Activated CD8-positive, alpha-beta T cell treated with anti-CD3 and anti-CD28 coated beads, Interleukin-2, amount 10 ng/mL, durations not matched to agents 7 days and 5 days (primary cell): ENCODE results near the gene PTPRU. TPM values are rescaled to one million over a fixed set of nuclear protein-coding genes. Genes with fewer than 3 reads are reported as not detected.

Experiments used
- ATAC-seq: fragments of 150-1000 bp; cut with Tn5 transposase; one replicate; pipeline ENCODE4 v1.10.0; 2021; ENCODE audit warnings: moderate library complexity
- CTCF ChIA-PET: fragments of 350-600 bp; sonication (Branson Sonifier 250); formaldehyde crosslinking; loops from one replicate; lab custom pipeline; 2021; ENCODE audit warnings: antibody characterized with exemption; lab: Charles Lee
- POLR2A ChIA-PET: fragments of 350-600 bp; sonication (Branson Sonifier 250); formaldehyde crosslinking; loops from one replicate; lab custom pipeline; 2021; ENCODE audit warnings: antibody characterized with exemption; lab: Charles Lee
- DNase-seq: peaks from one replicate; pipeline ENCODE4 v3.0.0-alpha.2; 2020
- H3K27ac Mint-ChIP-seq: one replicate; pipeline ENCODE4 v1.8.0; 2021; ENCODE audit warnings: mild to moderate bottlenecking, mixed read lengths
- H3K27me3 Mint-ChIP-seq: one replicate; pipeline ENCODE4 v1.8.0; 2021; ENCODE audit warnings: low read depth, mixed read lengths
- H3K36me3 Mint-ChIP-seq: one replicate; pipeline ENCODE4 v1.8.0; 2021; ENCODE audit warnings: low read depth, mixed read lengths
- H3K4me1 Mint-ChIP-seq: one replicate; pipeline ENCODE4 v1.8.0; 2021; ENCODE audit warnings: low read depth, mixed read lengths
- H3K4me3 Mint-ChIP-seq: one replicate; pipeline ENCODE4 v1.8.0; 2021; ENCODE audit warnings: mild to moderate bottlenecking, mixed read lengths
- H3K9me3 Mint-ChIP-seq: one replicate; pipeline ENCODE4 v1.8.0; 2022; ENCODE audit warnings: mixed read lengths; ENCODE audit not compliant: insufficient read depth
- total RNA-seq, 2 experiments: library from RNA; stranded (reverse); gene quantifications; one replicate each; pipeline ENCODE4 v1.2.3, GENCODE V29; 2021

Gene PTPRU
- total RNA-seq, 2 experiments from 2014 or later: 0.13 TPM; not detected in 1

DNA sequence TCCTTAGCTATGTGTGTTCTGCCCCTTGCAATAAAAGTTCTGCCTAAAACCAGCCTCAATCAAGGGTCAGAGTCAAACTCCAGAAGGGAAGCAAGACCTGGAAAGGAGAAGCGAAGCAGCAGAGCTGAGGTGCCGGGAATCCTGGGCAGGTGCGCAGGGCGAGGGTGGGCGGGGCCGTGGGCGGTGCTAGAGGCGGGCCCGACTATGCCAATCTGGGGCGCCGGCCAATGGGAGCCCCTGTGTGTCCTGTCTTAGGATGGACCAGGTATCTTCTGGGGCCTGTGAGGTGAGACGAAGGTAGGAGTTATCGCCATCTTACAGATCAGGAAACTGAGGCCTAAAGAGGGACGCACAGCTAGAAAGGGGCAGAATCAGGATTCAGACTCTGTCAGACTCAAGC lies 120.3 kb downstream of the PTPRU start:
- DNase-seq: no peak
- Mint-ChIP-seq H3K4me3 (no peak overlapping the region), H3K36me3 (no peaks in the 10 kb centered on the region), H3K4me1 (peaks cover 7% of the 10 kb centered on the region), H3K27ac (no peak overlapping the region), H3K27me3 (peaks cover 17% of the 10 kb centered on the region), H3K9me3 (no peaks in the 10 kb centered on the region)
- ATAC-seq: no peak
- POLR2A ChIA-PET: no interaction called here
- CTCF ChIA-PET: no interaction called here

DNA sequence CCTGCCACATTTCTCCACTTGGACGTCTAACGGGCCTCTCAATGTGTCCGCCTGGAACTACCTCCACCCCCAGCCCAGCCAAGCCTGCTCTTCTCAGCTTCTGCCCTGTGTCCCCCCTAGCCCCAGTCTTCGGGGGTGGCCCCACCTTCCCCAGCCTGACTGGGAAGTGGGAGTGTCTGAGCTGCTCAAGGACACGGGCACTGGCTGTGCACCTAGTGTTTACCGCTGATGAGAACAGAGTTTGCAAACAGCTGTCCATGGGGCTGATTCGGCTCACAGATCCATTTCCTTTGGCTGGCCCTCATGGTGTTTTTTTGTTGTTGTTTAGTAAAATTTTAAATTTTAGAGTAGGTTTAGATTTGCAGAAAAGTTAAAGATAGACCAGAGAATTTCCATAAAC lies 121.1 kb downstream of the PTPRU start:
- no peak for DNase-seq
- ChIA-PET CTCF (no interaction called here), POLR2A (no interaction called here)
- no peaks in the 10 kb centered on the region for H3K36me3 Mint-ChIP-seq
- ATAC-seq: no peak
- no peak overlapping the region for H3K27ac Mint-ChIP-seq
- H3K9me3 Mint-ChIP-seq: no peaks in the 10 kb centered on the region
- no peak overlapping the region for H3K4me3 Mint-ChIP-seq
- H3K4me1 Mint-ChIP-seq: peaks cover 7% of the 10 kb centered on the region
- peaks cover 15% of the 10 kb centered on the region for H3K27me3 Mint-ChIP-seq

DNA sequence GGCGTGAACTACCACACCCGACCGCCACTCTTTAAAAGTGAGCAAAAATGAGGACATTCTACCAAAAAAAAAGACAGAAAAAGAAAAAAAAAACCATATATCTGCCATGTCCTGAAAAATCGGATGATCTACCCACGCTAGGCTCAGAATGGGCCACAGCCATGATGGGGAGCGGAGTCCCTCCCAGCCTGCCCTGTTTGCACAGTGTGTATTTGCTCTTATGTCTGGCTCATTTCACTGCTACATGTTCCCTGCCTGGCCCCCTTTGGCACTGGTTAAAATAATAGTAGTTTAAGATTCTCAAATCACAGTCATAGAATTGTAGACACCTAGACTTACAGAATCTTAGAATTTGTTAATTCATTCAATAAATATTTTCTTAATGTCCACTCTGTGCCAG lies 121.9 kb downstream of the PTPRU start:
- H3K36me3 Mint-ChIP-seq: no peaks in the 10 kb centered on the region
- ATAC-seq (no peak), DNase-seq (no peak)
- ChIA-PET CTCF (no interaction called here), POLR2A (no interaction called here)
- peaks cover 15% of the 10 kb centered on the region for H3K27me3 Mint-ChIP-seq
- no peak overlapping the region for H3K27ac Mint-ChIP-seq
- no peaks in the 10 kb centered on the region for H3K9me3 Mint-ChIP-seq
- peaks cover 7% of the 10 kb centered on the region for H3K4me1 Mint-ChIP-seq
- no peak overlapping the region for H3K4me3 Mint-ChIP-seq

DNA sequence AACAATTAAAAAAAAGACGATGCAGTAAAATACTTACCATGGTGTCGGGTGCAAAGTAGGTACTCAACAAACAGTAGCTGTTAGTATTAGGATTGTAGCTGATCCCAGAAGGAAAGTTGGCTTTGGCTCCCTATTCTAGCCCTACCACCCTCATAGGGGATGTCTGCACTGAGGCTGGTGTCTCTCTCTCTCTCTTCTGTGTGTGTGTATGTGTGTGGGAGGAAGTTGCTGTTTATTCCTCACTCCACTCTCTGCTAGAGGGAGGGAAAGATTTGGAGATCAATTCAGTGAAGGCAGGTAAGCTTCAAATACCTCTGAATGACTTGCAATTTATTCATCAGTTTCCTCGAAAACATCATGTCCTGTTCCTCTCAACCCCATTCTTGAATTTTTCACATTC lies 124.4 kb downstream of the PTPRU start:
- no peaks in the 10 kb centered on the region for H3K9me3 Mint-ChIP-seq
- no peak overlapping the region for H3K4me3 Mint-ChIP-seq
- ATAC-seq (no peak), DNase-seq (no peak)
- H3K27ac Mint-ChIP-seq: no peak overlapping the region
- H3K4me1 Mint-ChIP-seq: peaks cover 2% of the 10 kb centered on the region
- ChIA-PET CTCF (no interaction called here), POLR2A (no interaction called here)
- no peaks in the 10 kb centered on the region for H3K36me3 Mint-ChIP-seq
- peaks cover 11% of the 10 kb centered on the region for H3K27me3 Mint-ChIP-seq

DNA sequence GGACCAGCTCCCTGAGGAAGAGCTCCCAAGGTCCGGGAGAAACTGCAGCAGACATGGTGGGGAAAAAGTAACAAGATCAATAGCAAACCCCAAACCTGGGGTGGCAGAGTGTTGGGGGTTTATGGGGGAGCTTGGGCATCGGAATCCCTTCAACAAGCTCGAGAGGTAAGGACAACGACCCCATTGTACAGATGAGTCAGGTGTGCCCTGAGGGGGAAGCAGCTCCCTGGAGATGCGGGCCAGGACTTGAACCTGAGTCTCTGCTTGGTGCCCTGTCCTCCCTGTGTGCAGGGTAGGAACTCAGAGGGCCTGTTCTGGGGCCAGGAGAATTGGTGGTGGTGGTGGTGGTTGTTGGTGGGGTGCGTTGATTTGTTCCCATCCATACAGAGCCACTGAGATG lies 125.4 kb downstream of the PTPRU start:
- POLR2A ChIA-PET: no interaction called here
- no peak overlapping the region for H3K27ac Mint-ChIP-seq

DNA sequence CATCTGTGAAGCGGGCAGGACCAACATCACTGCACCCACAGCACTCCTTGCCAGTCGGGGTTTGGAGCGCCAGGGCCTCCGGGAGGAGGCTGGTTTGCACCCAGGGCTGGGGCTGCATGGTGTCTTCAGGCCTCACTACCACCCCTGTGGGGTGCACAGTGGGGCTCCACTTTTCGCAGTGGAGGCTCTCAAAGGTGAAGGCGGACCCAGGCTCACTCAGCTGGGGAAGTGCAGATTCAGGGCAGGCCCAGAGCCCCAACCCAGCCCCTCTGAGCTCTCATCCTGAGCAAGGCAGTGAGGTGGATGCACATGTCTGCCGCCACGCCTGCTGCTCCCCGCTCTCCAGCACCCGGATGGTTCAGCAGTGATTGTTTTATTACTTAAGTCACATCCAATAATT lies 125.8 kb downstream of the PTPRU start:
- no peaks in the 10 kb centered on the region for H3K36me3 Mint-ChIP-seq
- H3K4me3 Mint-ChIP-seq: no peak overlapping the region
- H3K9me3 Mint-ChIP-seq: no peaks in the 10 kb centered on the region
- DNase-seq: no peak
- H3K27ac Mint-ChIP-seq: no peak overlapping the region
- ChIA-PET CTCF (no interaction called here), POLR2A (no interaction called here)
- no peak for ATAC-seq
- H3K4me1 Mint-ChIP-seq: no peaks in the 10 kb centered on the region
- peaks cover 7% of the 10 kb centered on the region for H3K27me3 Mint-ChIP-seq

More for the DNA sequence above, 125.4 kb downstream of the PTPRU start:
- DNase-seq: no peak
- CTCF ChIA-PET: no interaction called here
- ATAC-seq: no peak
- Mint-ChIP-seq H3K36me3 (no peaks in the 10 kb centered on the region), H3K9me3 (no peaks in the 10 kb centered on the region), H3K4me1 (no peaks in the 10 kb centered on the region), H3K4me3 (no peak overlapping the region), H3K27me3 (peaks cover 7% of the 10 kb centered on the region)

DNA sequence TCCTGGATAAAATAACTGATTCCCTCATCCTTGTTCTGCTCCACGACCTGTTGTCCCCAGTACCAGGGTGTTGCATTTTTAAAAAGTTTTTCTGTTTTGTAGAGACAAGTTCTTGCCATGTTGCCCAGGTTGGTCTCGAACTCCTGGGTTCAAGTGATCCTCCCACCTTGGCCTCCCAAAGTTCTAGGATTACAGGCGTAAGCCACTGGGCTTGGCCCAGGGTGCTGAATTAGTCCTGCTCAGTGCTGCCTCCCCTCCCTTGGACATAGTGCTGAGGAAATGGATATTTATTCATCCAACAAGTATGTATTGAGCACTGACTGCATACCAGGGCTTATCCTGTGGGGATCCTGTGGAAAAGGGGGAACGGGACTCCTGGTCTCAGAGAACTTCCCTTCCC lies 126.4 kb downstream of the PTPRU start:
- no peak for ATAC-seq
- Mint-ChIP-seq H3K9me3 (no peaks in the 10 kb centered on the region), H3K36me3 (no peaks in the 10 kb centered on the region), H3K4me3 (no peak overlapping the region), H3K4me1 (no peaks in the 10 kb centered on the region), H3K27me3 (peaks cover 7% of the 10 kb centered on the region), H3K27ac (no peak overlapping the region)
- POLR2A ChIA-PET: no interaction called here
- no peak for DNase-seq
- CTCF ChIA-PET: no interaction called here

DNA sequence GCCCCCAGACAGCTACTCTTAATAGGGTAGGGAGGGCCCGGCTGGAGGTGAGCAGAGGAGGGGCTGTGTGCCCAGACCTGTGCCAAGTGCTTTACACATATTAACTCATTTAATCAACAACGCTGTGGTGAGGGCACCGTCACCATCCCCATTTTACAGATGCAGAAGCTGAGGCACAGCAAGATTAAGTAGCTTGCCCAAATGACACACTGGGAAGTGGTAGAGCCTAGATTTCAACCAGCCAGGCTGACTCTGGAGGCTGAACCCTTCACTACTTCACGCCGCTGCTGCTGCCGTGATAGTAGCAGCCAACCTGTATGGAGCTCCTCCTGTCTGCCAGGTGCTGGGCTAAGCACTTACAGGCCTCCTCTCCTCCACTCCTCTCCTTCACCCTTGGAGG lies 127.2 kb downstream of the PTPRU start:
- no peak for ATAC-seq
- ChIA-PET CTCF (no interaction called here), POLR2A (no interaction called here)

DNA sequence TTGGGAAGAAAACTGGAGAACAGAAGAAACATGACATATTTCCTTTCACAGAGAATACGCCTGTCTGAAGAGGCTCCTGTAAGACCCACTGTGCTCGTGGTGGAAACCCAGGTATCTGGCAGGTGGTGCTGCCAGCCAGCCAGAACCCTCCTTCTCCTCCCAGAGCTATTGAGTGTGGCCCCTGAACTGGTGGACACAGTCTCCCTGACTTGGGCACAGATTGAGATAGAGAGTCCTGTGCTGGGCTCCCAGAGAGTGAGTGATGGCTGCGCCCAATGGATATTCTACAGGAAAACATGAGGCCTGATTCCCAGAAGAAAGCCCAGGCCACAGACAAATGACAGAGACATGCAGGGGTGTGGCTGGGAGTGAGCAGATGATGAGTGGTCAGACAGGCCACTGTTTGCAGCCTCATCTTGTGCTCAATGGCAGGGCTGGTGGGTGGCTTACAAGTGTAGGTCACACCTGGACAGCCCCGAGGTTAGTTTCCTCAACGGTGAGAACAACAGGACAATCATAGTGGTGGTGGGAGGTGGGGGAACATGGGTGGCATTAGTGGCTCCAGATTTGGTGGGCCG lies 127.9 kb downstream of the PTPRU start:
- CTCF ChIA-PET: no interaction called here
- H3K9me3 Mint-ChIP-seq: no peaks in the 10 kb centered on the region
- no peak for DNase-seq
- H3K27ac Mint-ChIP-seq: no peak overlapping the region
- no peak for ATAC-seq
- no peak overlapping the region for H3K4me3 Mint-ChIP-seq
- H3K27me3 Mint-ChIP-seq: peaks cover 3% of the 10 kb centered on the region
- no peaks in the 10 kb centered on the region for H3K4me1 Mint-ChIP-seq
- no peaks in the 10 kb centered on the region for H3K36me3 Mint-ChIP-seq
- POLR2A ChIA-PET: no interaction called here

More for the DNA sequence above, 127.2 kb downstream of the PTPRU start:
- no peak overlapping the region for H3K27ac Mint-ChIP-seq
- H3K4me1 Mint-ChIP-seq: no peaks in the 10 kb centered on the region
- no peaks in the 10 kb centered on the region for H3K36me3 Mint-ChIP-seq
- H3K27me3 Mint-ChIP-seq: peaks cover 5% of the 10 kb centered on the region
- H3K4me3 Mint-ChIP-seq: no peak overlapping the region
- DNase-seq: no peak
- H3K9me3 Mint-ChIP-seq: no peaks in the 10 kb centered on the region

DNA sequence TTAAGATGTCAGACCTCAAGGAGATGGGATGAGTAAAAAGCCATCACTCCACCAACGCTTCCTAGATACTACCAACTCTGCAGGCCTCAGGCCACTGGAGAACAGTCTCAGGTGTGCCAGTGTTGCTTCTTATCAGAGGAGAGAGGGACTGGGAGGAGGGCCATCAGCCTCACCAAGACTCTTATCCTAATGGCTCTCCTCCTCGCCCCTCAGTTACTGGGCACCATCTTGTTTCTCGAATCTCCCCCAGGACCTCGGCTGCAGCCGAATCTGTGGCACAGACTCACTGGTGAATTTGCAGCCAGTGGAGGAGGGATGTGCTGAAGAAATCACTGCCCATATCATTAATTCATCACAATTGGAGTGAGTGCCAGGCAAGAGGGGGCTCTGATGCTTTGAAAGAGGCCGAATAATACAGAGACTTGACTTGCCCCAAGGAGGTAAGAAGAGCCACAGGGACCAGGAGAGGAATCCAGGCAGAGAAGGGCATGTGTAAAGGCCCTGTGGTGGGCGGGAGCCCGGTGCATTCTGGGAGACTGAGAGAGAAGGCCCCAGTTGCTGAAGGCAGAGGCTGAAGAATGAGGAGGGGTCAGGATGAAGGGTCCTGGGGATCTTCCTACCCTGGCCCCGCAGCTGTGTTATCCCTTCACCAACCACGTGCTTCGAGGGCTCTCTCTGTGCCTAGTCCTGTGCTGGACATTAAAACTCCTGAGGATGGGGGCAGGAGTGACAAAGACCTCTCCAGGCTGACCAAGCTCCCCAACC lies 129.8 kb downstream of the PTPRU start:
- no peaks in the 10 kb centered on the region for H3K27me3 Mint-ChIP-seq
- no peak overlapping the region for H3K4me3 Mint-ChIP-seq
- POLR2A ChIA-PET: no interaction called here
- CTCF ChIA-PET: no interaction called here
- H3K36me3 Mint-ChIP-seq: no peaks in the 10 kb centered on the region
- ATAC-seq (no peak), DNase-seq (no peak)
- no peak overlapping the region for H3K27ac Mint-ChIP-seq
- no peaks in the 10 kb centered on the region for H3K9me3 Mint-ChIP-seq
- no peaks in the 10 kb centered on the region for H3K4me1 Mint-ChIP-seq

DNA sequence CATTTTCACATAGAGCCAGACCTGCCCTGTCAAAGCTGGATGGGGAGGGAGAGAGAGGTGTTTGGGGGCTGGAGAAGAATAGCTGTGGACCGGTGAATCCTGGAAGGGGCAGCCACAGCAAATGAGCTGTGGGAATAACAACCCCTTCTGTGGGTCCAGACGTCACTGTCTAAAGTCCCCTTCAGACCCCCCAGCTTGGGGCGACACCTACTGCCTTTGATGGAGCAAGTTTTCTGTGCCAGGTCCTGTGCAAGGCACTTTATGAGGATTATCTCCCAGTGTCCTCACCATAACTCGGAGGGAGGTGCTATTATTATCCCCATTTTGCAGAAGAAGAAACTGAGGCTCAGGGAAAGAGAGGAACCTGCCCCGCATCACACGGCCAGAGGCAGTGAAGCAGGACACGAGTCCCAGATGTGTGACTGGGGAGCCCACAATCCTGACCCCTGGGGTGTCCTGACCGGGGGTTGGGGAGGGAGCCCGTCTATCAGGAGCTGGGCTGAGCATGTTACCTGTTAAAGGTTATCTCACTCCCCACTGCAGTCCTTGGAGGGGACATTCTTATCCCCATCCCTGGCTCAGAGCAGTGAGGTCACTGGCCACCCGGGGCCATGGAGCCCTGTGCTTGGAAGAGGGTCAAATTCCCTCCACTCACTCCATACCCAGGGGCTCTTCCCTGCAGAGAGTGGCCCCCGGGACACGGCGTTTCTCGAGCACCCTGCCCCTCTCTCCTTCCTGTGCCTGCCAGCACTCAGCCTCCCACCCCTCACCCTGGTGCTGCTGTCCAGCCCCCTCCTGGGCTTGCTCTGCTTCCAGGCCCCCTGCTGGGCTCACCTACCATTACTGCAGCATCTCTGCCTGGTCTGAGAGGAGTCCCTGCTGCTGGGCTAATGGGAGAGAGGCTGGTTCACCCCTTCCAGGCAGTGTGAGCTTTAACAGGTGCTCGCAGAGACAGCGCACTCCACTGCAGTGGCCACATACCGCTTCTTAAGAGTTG lies 132.9 kb downstream of the PTPRU start:
- ATAC-seq (no peak), DNase-seq (no peak)
- POLR2A ChIA-PET: no interaction called here
- Mint-ChIP-seq H3K9me3 (no peaks in the 10 kb centered on the region), H3K36me3 (no peaks in the 10 kb centered on the region), H3K27ac (no peak overlapping the region), H3K4me1 (no peaks in the 10 kb centered on the region), H3K4me3 (no peak overlapping the region), H3K27me3 (peaks cover 5% of the 10 kb centered on the region)
- CTCF ChIA-PET: no interaction called here

DNA sequence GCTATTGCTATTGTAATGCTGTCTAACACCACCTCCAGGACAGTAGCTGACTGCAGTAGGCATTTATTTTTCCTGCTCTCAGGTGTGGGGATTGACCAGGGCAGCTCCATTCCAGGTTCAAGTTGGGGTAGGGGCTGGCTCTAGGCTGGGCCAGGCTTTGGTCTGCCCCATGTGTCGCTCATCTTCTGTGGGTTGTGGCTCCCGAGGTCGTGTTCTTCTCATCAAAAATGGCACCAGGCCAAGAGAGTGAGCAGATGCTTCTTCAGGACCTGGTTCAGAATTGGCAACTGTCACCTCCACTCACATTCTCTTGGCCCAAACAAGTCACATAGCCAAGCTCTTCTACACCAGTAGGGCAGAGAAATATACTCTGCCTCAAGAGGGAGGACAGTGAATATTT lies 133.7 kb downstream of the PTPRU start:
- DNase-seq (no peak), ATAC-seq (no peak)
- Mint-ChIP-seq H3K27me3 (peaks cover 10% of the 10 kb centered on the region), H3K36me3 (no peaks in the 10 kb centered on the region), H3K27ac (no peak overlapping the region), H3K9me3 (no peaks in the 10 kb centered on the region), H3K4me3 (no peak overlapping the region), H3K4me1 (no peaks in the 10 kb centered on the region)
- POLR2A ChIA-PET: no interaction called here
- CTCF ChIA-PET: no interaction called here
